ENCODE results near the gene NLRP8. TPM values are rescaled to one million over a fixed set of nuclear protein-coding genes. Genes with fewer than 3 reads are reported as not detected.
"Not testable (repeated sequence)": the region's sequence is repeated elsewhere in the genome, so short reads cannot be mapped to it uniquely, and the experiment has no call there.

The NLRP8 gene
- polyA plus RNA-seq, 1 of the 3 experiments (the other 2 are of a cell fraction) = not detected

- no peaks in the 10 kb centered on the region for H3F3A ChIP-seq (replicated peaks; ENCODE audit: insufficient read depth)
- no peaks in the 10 kb centered on the region for H3K36me3 ChIP-seq (replicated peaks in 1 of 2; ENCODE audit: control insufficient read depth in 1 of 2, insufficient read depth in 2 of 2, low read length in 1 of 2)
- H4K20me1 ChIP-seq (ENCODE audit: insufficient read depth) = no peaks in the 10 kb centered on the region
- TF ChIP-seq MXI1 (IDR thresholded peaks at IDR 0.05; ENCODE audit: low read depth, low read length) = no peak
- TF ChIP-seq REST (IDR thresholded peaks at IDR 0.05; ENCODE audit: low read depth, low read length) = peak; percentile 94
- no peaks in the 10 kb centered on the region for H3K9me2 ChIP-seq
- no peak overlapping the region for H3K4me3 ChIP-seq (ENCODE audit: low read depth in 2 of 2, low read length in 1 of 2)
- DNase-seq = no peak
- POLR2A ChIA-PET = no interaction called here
- no peaks in the 10 kb centered on the region for H3K27me3 ChIP-seq (ENCODE audit: insufficient read depth)
- no peak overlapping the region for H3K27ac ChIP-seq (ENCODE audit: low read depth in 2 of 2, low read length in 1 of 2)
- H3K79me2 ChIP-seq (ENCODE audit: insufficient read depth) = no peaks in the 10 kb centered on the region
- CTCF ChIA-PET = no interaction called here
- no peak overlapping the region for H2AFZ ChIP-seq (ENCODE audit: low read depth)
- no peaks in the 10 kb centered on the region for H3K9me3 ChIP-seq
- no peak overlapping the region for H3K4me2 ChIP-seq
- under 1% methylated on average over 5 of the region's 5 CpGs for WGBS (ENCODE audit: low lambda C conversion rate)
- H3K4me1 ChIP-seq (ENCODE audit: control insufficient read depth in 1 of 2, insufficient read depth in 2 of 2, low read depth in 1 of 2, low read length in 1 of 2) = no peaks in the 10 kb centered on the region
- H3K9ac ChIP-seq = no peak overlapping the region
Measured at GRCh38 chr19:56015756-56016155, 68.1 kb downstream of the NLRP8 start.

GRCh38 chr19:56019325-56019724 lies 71.7 kb downstream of the NLRP8 start:
- H3K4me3 ChIP-seq (ENCODE audit: low read depth in 2 of 2, low read length in 1 of 2); H3K79me2 ChIP-seq (ENCODE audit: insufficient read depth); H3K9me2 ChIP-seq; H3K27me3 ChIP-seq (ENCODE audit: insufficient read depth); H3K9ac ChIP-seq; DNase-seq; H3F3A ChIP-seq (replicated peaks; ENCODE audit: insufficient read depth); H4K20me1 ChIP-seq (ENCODE audit: insufficient read depth); H2AFZ ChIP-seq (ENCODE audit: low read depth); H3K27ac ChIP-seq (ENCODE audit: low read depth in 2 of 2, low read length in 1 of 2); POLR2A ChIA-PET; H3K4me2 ChIP-seq; CTCF ChIA-PET; H3K36me3 ChIP-seq (replicated peaks in 1 of 2; ENCODE audit: control insufficient read depth in 1 of 2, insufficient read depth in 2 of 2, low read length in 1 of 2); H3K9me3 ChIP-seq; H3K4me1 ChIP-seq (ENCODE audit: control insufficient read depth in 1 of 2, insufficient read depth in 2 of 2, low read depth in 1 of 2, low read length in 1 of 2): not testable (repeated sequence)
- 5% methylated on average over 2 of the region's 2 CpGs for WGBS (ENCODE audit: low lambda C conversion rate)

GRCh38 chr19:56020355-56020975 lies 72.8 kb downstream of the NLRP8 start:
- H3K4me2 ChIP-seq; H3K9me3 ChIP-seq; H3K27me3 ChIP-seq (ENCODE audit: insufficient read depth); H3K36me3 ChIP-seq (replicated peaks in 1 of 2; ENCODE audit: control insufficient read depth in 1 of 2, insufficient read depth in 2 of 2, low read length in 1 of 2); H3K27ac ChIP-seq (ENCODE audit: low read depth in 2 of 2, low read length in 1 of 2); H3K9me2 ChIP-seq; H3F3A ChIP-seq (replicated peaks; ENCODE audit: insufficient read depth); H3K9ac ChIP-seq; H3K4me3 ChIP-seq (ENCODE audit: low read depth in 2 of 2, low read length in 1 of 2); POLR2A ChIA-PET; H4K20me1 ChIP-seq (ENCODE audit: insufficient read depth); DNase-seq; H3K79me2 ChIP-seq (ENCODE audit: insufficient read depth); CTCF ChIA-PET; H3K4me1 ChIP-seq (ENCODE audit: control insufficient read depth in 1 of 2, insufficient read depth in 2 of 2, low read depth in 1 of 2, low read length in 1 of 2); H2AFZ ChIP-seq (ENCODE audit: low read depth): not testable (repeated sequence)
- TF ChIP-seq REST (IDR thresholded peaks at IDR 0.05; ENCODE audit: low read depth, low read length) = peak; percentile 9; the same call in 1 of the 2 replicates
- WGBS (ENCODE audit: low lambda C conversion rate) = under 1% methylated on average over 6 of the region's 7 CpGs
